Testis (tissue), 3 donors: ENCODE results near the gene ANKRD44. TPM values are rescaled to one million over a fixed set of nuclear protein-coding genes. Genes with fewer than 3 reads are reported as not detected.

ENCODE experiments used
- DNase-seq: peaks from one replicate; pipeline ENCODE4 v3.0.0-alpha.2; 2019
- H3K27ac ChIP-seq, 2 donors: fragments of 200-600 bp; sonication (generic); one replicate each; pipeline ENCODE4 v1.5.1; 2019
- H3K27me3 ChIP-seq: fragments of 200-600 bp; sonication (generic); one replicate; pipeline ENCODE4 v1.5.1; 2019
- H3K36me3 ChIP-seq: fragments of 200-600 bp; sonication (generic); one replicate; pipeline ENCODE4 v1.5.1; 2017; ENCODE audit warnings: low read depth; ENCODE audit errors: missing control alignments
- H3K4me1 ChIP-seq: fragments of 200-600 bp; sonication (generic); one replicate; pipeline ENCODE4 v1.5.1; 2019
- H3K4me3 ChIP-seq, 2 donors: fragments of 200-600 bp; sonication (generic); one replicate each; pipeline ENCODE4 v1.5.1; 2017 to 2019
- H3K9me3 ChIP-seq: fragments of 200-600 bp; sonication (generic); one replicate; pipeline ENCODE4 v1.5.1; 2017
- POLR2A ChIP-seq: fragments of 450-650 bp; IDR thresholded peaks from one replicate; pipeline ENCODE4 v1.6.1; 2017; ENCODE audit warnings: antibody characterized with exemption, mild to moderate bottlenecking, moderate library complexity
- WGBS, 2 donors: methylation state at CpG; one replicate each; pipeline ENCODE4 v1.1.5; 2018; 5-methylcytosine and 5-hydroxymethylcytosine counted together
- intact Hi-C: fragments of 100-400 bp; cut with DNase I; formaldehyde crosslinking; loops from one replicate; pipeline ENCODE4 v1.15.1; 2023; ENCODE audit warnings: low total_unique reads
- polyA plus RNA-seq: library from polyadenylated mRNA; stranded (reverse); fragments of 350-450 nt; fragmentation: Illumina TruSeq; extraction: RNeasy Lipid Tissue Mini Kit (QIAGEN cat#74804); gene quantifications from one replicate; pipeline ENCODE4 v1.2.3, GENCODE V29; 2014; ENCODE audit warnings: low read depth, low replicate concordance; ENCODE audit not compliant: insufficient read depth
- total RNA-seq, 2 donors: library from RNA; depleted of rRNA; stranded (reverse); fragments of >200 nt; gene quantifications; one replicate each; pipeline ENCODE4 v1.2.3, GENCODE V29; 2016
- TF ChIP-seq, protein P1 (sequence below), 3 experiments: fragments of 450-650 bp in 2 of 3; fragments of 200-600 bp in 1 of 3; sonication (generic) in 1 of 3; IDR thresholded peaks; one replicate each; pipeline ENCODE4 v1.5.1; 2016 to 2019; ENCODE audit warnings: antibody characterized with exemption in 3 of 3, mild to moderate bottlenecking in 2 of 3, moderate library complexity in 1 of 3

The ANKRD44 gene
- total and polyA plus RNA-seq, 3 donors from 2014 or later, result 11.2 to 14.5 (median 11.5) TPM

DNA sequence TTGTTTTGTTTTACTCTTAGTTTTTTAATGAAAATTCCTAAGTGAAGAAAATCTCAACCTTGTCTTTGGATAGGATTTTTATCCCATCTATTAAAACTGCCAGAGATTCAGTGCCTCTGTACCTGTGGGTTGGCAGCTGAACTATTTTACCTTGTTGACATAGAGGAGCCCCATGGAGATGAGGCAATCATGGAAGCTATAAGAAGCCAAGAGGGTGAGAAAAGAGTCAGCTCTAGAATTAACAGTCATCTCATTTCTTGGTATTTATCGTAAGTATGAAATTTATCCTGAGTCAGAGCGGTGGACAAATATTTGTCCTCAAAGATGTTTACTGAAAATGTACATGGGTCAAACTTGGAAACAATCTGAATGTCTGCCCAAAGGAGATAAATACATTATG lies 348.3 kb downstream of the ANKRD44 start:
- Histone ChIP-seq H3K9me3 (no peaks in the 10 kb centered on the region), H3K4me1 (peaks cover 4% of the 10 kb centered on the region), H3K36me3 (no peaks in the 10 kb centered on the region), H3K27me3 (no peaks in the 10 kb centered on the region), H3K4me3 (no peak overlapping the region), H3K27ac (no peak overlapping the region)
- intact Hi-C loops, result no loop called here
- DNase-seq, result no peak
- TF ChIP-seq POLR2A, result no peak
- WGBS, 2 donors, result 93 to 96% methylated on average over 2 of the region's 2 CpGs

DNA sequence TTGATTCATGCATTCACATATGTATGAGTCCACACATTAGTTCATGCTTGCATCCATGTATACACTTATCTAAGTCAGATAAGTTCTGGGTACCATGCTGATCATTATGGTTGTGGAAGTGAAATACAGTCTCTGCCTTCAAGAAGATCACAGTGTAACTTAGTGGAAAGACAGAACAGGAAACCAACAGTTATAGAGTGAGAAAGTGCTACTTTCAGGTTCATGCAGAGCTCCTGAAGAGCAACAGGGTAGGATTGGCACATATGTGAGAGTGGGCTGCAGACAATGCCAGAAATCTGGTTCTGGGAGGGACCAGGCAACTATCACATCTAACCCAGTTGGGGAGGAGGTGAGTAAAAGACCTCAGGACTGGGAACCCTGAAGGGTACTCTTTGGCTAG lies 348.7 kb downstream of the ANKRD44 start:
- Histone ChIP-seq H3K36me3 (no peaks in the 10 kb centered on the region), H3K27ac (no peak overlapping the region), H3K9me3 (no peaks in the 10 kb centered on the region), H3K4me3 (no peak overlapping the region), H3K4me1 (peaks cover 4% of the 10 kb centered on the region), H3K27me3 (no peaks in the 10 kb centered on the region)
- intact Hi-C loops, result no loop called here
- no peak for DNase-seq
- TF ChIP-seq, protein P1, sequence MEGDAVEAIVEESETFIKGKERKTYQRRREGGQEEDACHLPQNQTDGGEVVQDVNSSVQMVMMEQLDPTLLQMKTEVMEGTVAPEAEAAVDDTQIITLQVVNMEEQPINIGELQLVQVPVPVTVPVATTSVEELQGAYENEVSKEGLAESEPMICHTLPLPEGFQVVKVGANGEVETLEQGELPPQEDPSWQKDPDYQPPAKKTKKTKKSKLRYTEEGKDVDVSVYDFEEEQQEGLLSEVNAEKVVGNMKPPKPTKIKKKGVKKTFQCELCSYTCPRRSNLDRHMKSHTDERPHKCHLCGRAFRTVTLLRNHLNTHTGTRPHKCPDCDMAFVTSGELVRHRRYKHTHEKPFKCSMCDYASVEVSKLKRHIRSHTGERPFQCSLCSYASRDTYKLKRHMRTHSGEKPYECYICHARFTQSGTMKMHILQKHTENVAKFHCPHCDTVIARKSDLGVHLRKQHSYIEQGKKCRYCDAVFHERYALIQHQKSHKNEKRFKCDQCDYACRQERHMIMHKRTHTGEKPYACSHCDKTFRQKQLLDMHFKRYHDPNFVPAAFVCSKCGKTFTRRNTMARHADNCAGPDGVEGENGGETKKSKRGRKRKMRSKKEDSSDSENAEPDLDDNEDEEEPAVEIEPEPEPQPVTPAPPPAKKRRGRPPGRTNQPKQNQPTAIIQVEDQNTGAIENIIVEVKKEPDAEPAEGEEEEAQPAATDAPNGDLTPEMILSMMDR (IDR thresholded peaks at IDR 0.05), result no peak
- TF ChIP-seq POLR2A, result no peak

- Histone ChIP-seq H3K4me1 (no peaks in the 10 kb centered on the region), H3K36me3 (no peaks in the 10 kb centered on the region), H3K27me3 (no peaks in the 10 kb centered on the region), H3K27ac (no peak overlapping the region), H3K9me3 (no peaks in the 10 kb centered on the region), H3K4me3 (no peak overlapping the region)
- intact Hi-C loops, result no loop called here
- WGBS, 2 donors, result 90 to 94% methylated on average over 3 of the region's 3 CpGs
- TF ChIP-seq, protein P1 (IDR thresholded peaks at IDR 0.05), result no peak
- no peak for TF ChIP-seq POLR2A
- no peak for DNase-seq
These were observed 350.7 kb downstream of the ANKRD44 start for GRCh38 chr2:196959734-196960338.

- Histone ChIP-seq H3K27me3 (no peaks in the 10 kb centered on the region), H3K4me1 (no peaks in the 10 kb centered on the region), H3K4me3 (no peak overlapping the region), H3K27ac (no peak overlapping the region), H3K9me3 (no peaks in the 10 kb centered on the region), H3K36me3 (no peaks in the 10 kb centered on the region)
- whole genome bisulfite sequencing, 2 donors, result 79 to 98% methylated on average over 2 of the region's 2 CpGs
- intact Hi-C loops, result no loop called here
- TF ChIP-seq, protein P1 (IDR thresholded peaks at IDR 0.05), result no peak
- no peak for TF ChIP-seq POLR2A
- no peak for DNase-seq
These were observed 351.3 kb downstream of the ANKRD44 start for GRCh38 chr2:196959281-196959680.

- H3K4me3 ChIP-seq, result no peak overlapping the region
- no peak for DNase-seq
- H3K27me3 ChIP-seq, result no peaks in the 10 kb centered on the region
- no peaks in the 10 kb centered on the region for H3K9me3 ChIP-seq
- intact Hi-C loops, result no loop called here
- H3K4me1 ChIP-seq, result no peaks in the 10 kb centered on the region
- H3K36me3 ChIP-seq, result no peaks in the 10 kb centered on the region
- no peak overlapping the region for H3K27ac ChIP-seq
- TF ChIP-seq, protein P1 (IDR thresholded peaks at IDR 0.05), result no peak
- no peak for TF ChIP-seq POLR2A
- 88 to 100% methylated on average over 1 of the region's 1 CpG for WGBS, 2 donors
These were observed 352.6 kb downstream of the ANKRD44 start for GRCh38 chr2:196957881-196958525.
